ENCODE results near the gene HOXC11. TPM values are rescaled to one million over a fixed set of nuclear protein-coding genes. Genes with fewer than 3 reads are reported as not detected.

The HOXC11 gene
- total and polyA plus RNA-seq, 8 donors: not detected

GRCh38 chr12:53994264-53995001 is 21.5 kb downstream of the HOXC11 start:
- Histone ChIP-seq H3K4me1 (peaks cover 11 to 27% of the 10 kb centered on the region in 2 donors), H3K9me3 (no peaks in the 10 kb centered on the region), H3K4me3 (no peak overlapping the region), H3K36me3 (no peaks in the 10 kb centered on the region), H3K27ac (no peak overlapping the region), H3K27me3 (peaks cover 100% of the 10 kb centered on the region in 2 donors)
- TF ChIP-seq CTCF (IDR thresholded peaks at IDR 0.05): no peak
- DNase-seq (no peak), ATAC-seq (no peak)
- intact Hi-C loops (cut with DNase I): no loop called here

- H3K4me3 ChIP-seq: peak overlapping the region in 1 of 2 donors; percentile 41
- intact Hi-C loops (cut with DNase I): no loop called here
Observed at GRCh38 chr12:53995002-53995377, 22.1 kb downstream of the HOXC11 start.

GRCh38 chr12:53995378-53996239 is 22.7 kb downstream of the HOXC11 start:
- peak overlapping the region; percentile 24 to 41 for H3K4me3 ChIP-seq
- peaks cover 17 to 33% of the 10 kb centered on the region in 2 donors for H3K4me1 ChIP-seq
- no peaks in the 10 kb centered on the region for H3K36me3 ChIP-seq
- TF ChIP-seq CTCF (IDR thresholded peaks at IDR 0.05): no peak
- H3K27me3 ChIP-seq: peaks cover 100% of the 10 kb centered on the region in 2 donors
- DNase-seq (peak in 2 of 4 donors; percentile 46 to 71), ATAC-seq (peak; percentile 57)
- H3K27ac ChIP-seq: no peak overlapping the region
- intact Hi-C loops (cut with DNase I): no loop called here
- H3K9me3 ChIP-seq: no peaks in the 10 kb centered on the region

More at GRCh38 chr12:53995002-53995377, 22.1 kb downstream of the HOXC11 start:
- peaks cover 12 to 26% of the 10 kb centered on the region in 2 donors for H3K4me1 ChIP-seq
- no peaks in the 10 kb centered on the region for H3K9me3 ChIP-seq
- H3K27me3 ChIP-seq: peaks cover 100% of the 10 kb centered on the region in 2 donors
- no peak for TF ChIP-seq CTCF (IDR thresholded peaks at IDR 0.05)
- DNase-seq (no peak), ATAC-seq (no peak)
- H3K27ac ChIP-seq: no peak overlapping the region
- no peaks in the 10 kb centered on the region for H3K36me3 ChIP-seq

GRCh38 chr12:53996240-53997203 is 23.6 kb downstream of the HOXC11 start:
- peaks cover 100% of the 10 kb centered on the region in 2 donors for H3K27me3 ChIP-seq
- intact Hi-C loops (cut with DNase I): no loop called here
- ATAC-seq (no peak), DNase-seq (peak in 1 of 4 donors; percentile 23)
- TF ChIP-seq CTCF (IDR thresholded peaks at IDR 0.05): no peak
- peak overlapping the region in 1 of 2 donors; percentile 41 for H3K4me3 ChIP-seq
- no peak overlapping the region for H3K27ac ChIP-seq
- no peaks in the 10 kb centered on the region for H3K36me3 ChIP-seq
- H3K4me1 ChIP-seq: peaks cover 17 to 33% of the 10 kb centered on the region in 2 donors
- H3K9me3 ChIP-seq: no peaks in the 10 kb centered on the region

Measured in left lung (tissue), 10 donors.